B cell (primary cell): Measurements from ENCODE around the gene VOPP1. TPM values are rescaled to one million over a fixed set of nuclear protein-coding genes. Genes with fewer than 3 reads are reported as not detected.

Source experiments
- ATAC-seq: fragments of 200-7000 bp; cut with Tn5 transposase; one replicate; pipeline ENCODE4 v1.10.0; 2021; ENCODE audit warnings: low read depth, mild to moderate bottlenecking, moderate number of reproducible peaks, moderate library complexity
- CTCF ChIA-PET: fragments of 350-600 bp; sonication (Branson Sonifier 250); formaldehyde crosslinking; loops from one replicate; lab custom pipeline; 2021; ENCODE audit warnings: antibody characterized with exemption, inconsistent platforms; lab: Charles Lee
- POLR2A ChIA-PET: fragments of 350-600 bp; sonication (Branson Sonifier 250); formaldehyde crosslinking; loops from one replicate; lab custom pipeline; 2021; ENCODE audit warnings: antibody characterized with exemption; lab: Charles Lee
- DNase-seq: peaks from one replicate; pipeline ENCODE4 v3.0.0; 2013
- H2AFZ ChIP-seq: 2 replicates; pipeline ENCODE4 v1.6.1; 2012; ENCODE audit warnings: mild to moderate bottlenecking, low read depth, low read length; ENCODE audit not compliant: insufficient read depth, poor library complexity, severe bottlenecking
- H3K27ac ChIP-seq, 2 donors: 1 replicate in 1 of 2; 2 replicates in 1 of 2; pipeline ENCODE4 v1.5.1; 2012 to 2013; ENCODE audit warnings: low read length in 2 of 2, mild to moderate bottlenecking in 2 of 2, moderate library complexity in 1 of 2
- H3K27me3 ChIP-seq, 4 experiments: fragments of 200-600 bp in 1 of 4; sonication (generic) in 1 of 4; replicated peaks in 1 of 4; 1 replicate in 2 of 4; 2 replicates in 2 of 4; pipeline versions ENCODE4 v1.6.1 to v1.7.0; 2013 to 2016; ENCODE audit warnings: low read length in 3 of 4, mild to moderate bottlenecking in 2 of 4, mixed read lengths in 1 of 4, moderate library complexity in 1 of 4; ENCODE audit not compliant: insufficient read depth in 4 of 4, control insufficient read depth in 3 of 4; ENCODE audit errors: control extremely low read depth in 1 of 4
- H3K36me3 ChIP-seq, 2 experiments: replicated peaks in 1 of 2; 1 replicate in 1 of 2; 2 replicates in 1 of 2; pipeline versions ENCODE4 v1.6.1 to v1.7.1; 2013; ENCODE audit warnings: low read length in 1 of 2; ENCODE audit not compliant: insufficient read depth in 2 of 2, control insufficient read depth in 1 of 2; ENCODE audit errors: control extremely low read depth in 1 of 2, extremely low read depth in 1 of 2
- H3K4me1 ChIP-seq, 2 donors: fragments of 200-600 bp in 1 of 2; sonication (generic) in 1 of 2; 1 replicate in 1 of 2; 2 replicates in 1 of 2; pipeline versions ENCODE4 v1.5.1 to v1.6.1; 2013 to 2017; ENCODE audit warnings: low read length in 2 of 2; ENCODE audit not compliant: control insufficient read depth in 2 of 2, insufficient read depth in 2 of 2
- H3K4me2 ChIP-seq: replicated peaks from 2 replicates; pipeline ENCODE3; 2012; ENCODE audit warnings: mild to moderate bottlenecking, low read depth, low read length; ENCODE audit not compliant: poor library complexity, severe bottlenecking
- H3K4me3 ChIP-seq, 5 experiments: fragments of 200-600 bp in 1 of 5; sonication (generic) in 1 of 5; 1 replicate in 3 of 5; 2 replicates in 2 of 5; pipeline versions ENCODE4 v1.5.1 to v1.7.0; 2011 to 2016; ENCODE audit warnings: low read length in 4 of 5, mild to moderate bottlenecking in 4 of 5, low read depth in 2 of 5, control low read depth in 1 of 5, moderate library complexity in 1 of 5; ENCODE audit not compliant: insufficient read depth in 1 of 5; ENCODE audit errors: control extremely low read depth in 1 of 5, extremely low read depth in 1 of 5
- H3K79me2 ChIP-seq: fragments of 200-600 bp; sonication (generic); one replicate; pipeline ENCODE4 v1.6.0; 2016; ENCODE audit warnings: low read length; ENCODE audit not compliant: control insufficient read depth, insufficient read depth
- H3K9ac ChIP-seq: fragments of 200-600 bp; sonication (generic); 2 replicates; pipeline ENCODE4 v1.6.1; 2017; ENCODE audit warnings: mild to moderate bottlenecking, low read length, moderate library complexity
- H3K9me3 ChIP-seq, 3 donors: one replicate each; pipeline versions ENCODE4 v1.6.1 to v1.7.1; 2013; ENCODE audit warnings: low read length in 2 of 3; ENCODE audit not compliant: control insufficient read depth in 2 of 3, insufficient read depth in 1 of 3; ENCODE audit errors: control extremely low read depth in 1 of 3
- H4K20me1 ChIP-seq: 2 replicates; pipeline ENCODE4 v1.6.0; 2012; ENCODE audit warnings: mild to moderate bottlenecking, low read length; ENCODE audit not compliant: insufficient read depth, control insufficient read depth, poor library complexity, severe bottlenecking
- H3K27ac Mint-ChIP-seq: one replicate; pipeline ENCODE4 v1.8.0; 2021; ENCODE audit warnings: mixed read lengths
- H3K27me3 Mint-ChIP-seq: one replicate; pipeline ENCODE4 v1.8.0; 2021; ENCODE audit warnings: mixed read lengths
- H3K4me1 Mint-ChIP-seq: one replicate; pipeline ENCODE4 v1.8.0; 2021; ENCODE audit warnings: mixed read lengths
- H3K4me3 Mint-ChIP-seq: one replicate; pipeline ENCODE4 v1.8.0; 2021; ENCODE audit warnings: mixed read lengths
- H3K9me3 Mint-ChIP-seq: one replicate; pipeline ENCODE4 v1.8.0; 2022; ENCODE audit warnings: mixed read lengths; ENCODE audit not compliant: insufficient read depth
- CTCF ChIP-seq: fragments of 200-600 bp; IDR thresholded peaks from one replicate; pipeline ENCODE4 v1.8.0; 2022; ENCODE audit warnings: antibody characterized with exemption, mild to moderate bottlenecking
- EZH2 ChIP-seq: IDR thresholded peaks from 2 replicates; pipeline ENCODE4 v1.6.1; 2012; ENCODE audit warnings: borderline replicate concordance, low read depth, mild to moderate bottlenecking, moderate library complexity, low read length; ENCODE audit not compliant: insufficient read depth, poor library complexity, severe bottlenecking
- WGBS: methylation state at CpG from one replicate; pipeline ENCODE4 v1.1.5; 2013; ENCODE audit warnings: missing lambda C conversion rate; ENCODE audit not compliant: insufficient coverage; 5-methylcytosine and 5-hydroxymethylcytosine counted together
- intact Hi-C: fragments of 100-400 bp; cut with micrococcal nuclease; formaldehyde crosslinking; loops from one replicate; pipeline ENCODE4 v1.10.0; 2022
- polyA plus RNA-seq: library from polyadenylated mRNA; depleted of rRNA; stranded (reverse); fragments of >200 nt; gene quantifications from 2 replicates; pipeline ENCODE4 v1.2.3, GENCODE V29; 2012
- total RNA-seq, 2 donors: library from RNA; stranded (reverse); fragments of 120-200 nt in 1 of 2; gene quantifications; 1 replicate in 1 of 2; 2 replicates in 1 of 2; pipeline versions ENCODE4 v1.2.3 to v1.2.4, GENCODE V29; 2013 to 2022

The VOPP1 gene
- total and polyA plus RNA-seq, 2 donors (not counting 1 experiment from before 2014, with no cell fraction given) = 53.2 to 256 TPM

DNA sequence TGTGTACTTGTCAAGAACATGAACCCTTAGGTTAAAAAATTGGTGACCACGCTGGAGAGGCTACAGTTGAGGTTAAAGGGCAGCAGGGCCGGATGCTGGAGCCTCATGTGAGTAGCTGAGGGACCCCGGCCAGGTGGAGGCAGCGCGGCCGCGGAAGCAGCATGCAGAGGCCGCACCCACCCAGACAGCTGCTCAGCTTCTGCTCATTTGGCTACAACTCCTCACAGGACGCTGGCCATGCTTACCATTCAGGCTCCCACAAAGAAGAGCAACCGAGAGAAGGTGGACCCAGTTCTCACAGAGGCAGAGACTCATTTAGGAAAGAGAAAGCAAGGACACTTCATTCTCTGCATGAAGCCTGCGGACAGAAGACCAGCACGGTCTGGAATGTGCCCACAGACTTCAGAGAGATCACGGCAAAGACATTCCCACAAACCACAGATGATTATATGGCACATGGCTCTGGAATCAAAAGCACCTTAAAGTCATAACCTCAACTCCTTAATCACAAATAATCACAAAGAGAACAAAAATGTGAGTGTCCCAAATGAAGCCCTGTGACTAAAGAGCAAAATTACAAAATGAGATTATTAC is 94.4 kb downstream of the VOPP1 start:
- H3K9me3 Mint-ChIP-seq = no peaks in the 10 kb centered on the region

More for the DNA sequence above, 94.4 kb downstream of the VOPP1 start:
- no peak overlapping the region for H3K27ac ChIP-seq
- H2AFZ ChIP-seq = no peak overlapping the region
- ATAC-seq (no peak), DNase-seq (no peak)
- POLR2A ChIA-PET = no interaction called here
- no peak overlapping the region for H3K4me3 Mint-ChIP-seq
- no peak overlapping the region for H3K9ac ChIP-seq
- peaks cover 0 to 63% of the 10 kb centered on the region in 2 experiments for H3K36me3 ChIP-seq
- H3K79me2 ChIP-seq = peaks cover 18% of the 10 kb centered on the region
- no peaks in the 10 kb centered on the region for H3K27me3 ChIP-seq
- no peak overlapping the region for H3K4me2 ChIP-seq
- no peak for TF ChIP-seq CTCF
- no peak for TF ChIP-seq EZH2
- no peak overlapping the region for H3K4me3 ChIP-seq
- no peaks in the 10 kb centered on the region for H3K27me3 Mint-ChIP-seq
- peaks cover 0 to 22% of the 10 kb centered on the region in 2 donors for H3K4me1 ChIP-seq
- H4K20me1 ChIP-seq = peaks cover 46% of the 10 kb centered on the region
- CTCF ChIA-PET = interaction anchor here (1.6 kb wide), 1 partner anchor 9 kb away, joined by 3 read pairs; no protein-coding TSS in a partner anchor
- no peaks in the 10 kb centered on the region for H3K9me3 ChIP-seq
- intact Hi-C loops = no loop called here
- whole genome bisulfite sequencing = 98% methylated on average over 10 of the region's 13 CpGs
- peak overlapping the region; percentile 16 for H3K27ac Mint-ChIP-seq
- H3K4me1 Mint-ChIP-seq = peaks cover 40% of the 10 kb centered on the region
